Measurements from ENCODE around the gene CACNB2. TPM values are rescaled to one million over a fixed set of nuclear protein-coding genes. Genes with fewer than 3 reads are reported as not detected.
"Not testable (repeated sequence)": the region's sequence is repeated elsewhere in the genome, so short reads cannot be mapped to it uniquely, and the experiment has no call there.

Gene CACNB2
- total RNA-seq, 1 donor from 2014 or later, result 0.43 TPM

DNA sequence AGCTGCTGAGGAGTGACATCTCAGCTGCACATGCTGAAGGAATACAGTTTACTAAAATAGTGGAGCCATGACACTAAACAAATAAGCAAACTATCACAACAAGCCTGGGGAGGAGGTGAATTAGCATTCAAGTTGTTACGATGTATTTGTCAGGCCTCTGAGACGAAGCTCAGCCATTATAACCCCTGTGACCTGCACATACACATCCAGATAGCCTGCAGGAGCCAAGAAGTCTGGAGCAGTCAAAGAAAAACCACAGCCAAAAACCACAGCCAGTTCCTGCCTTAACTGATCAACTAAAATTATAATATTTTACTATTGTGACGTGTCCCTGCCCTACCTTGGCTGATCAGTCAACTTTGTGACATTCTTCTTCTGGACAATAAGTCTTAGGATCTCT is 442.6 kb downstream of the CACNB2 start:
- Mint-ChIP-seq H3K27me3 (ENCODE audit: unreplicated experiment) (no peaks in the 10 kb centered on the region), H3K4me1 (ENCODE audit: unreplicated experiment) (no peaks in the 10 kb centered on the region), H3K4me3 (ENCODE audit: unreplicated experiment) (no peak overlapping the region), H3K36me3 (ENCODE audit: unreplicated experiment) (peaks cover 41% of the 10 kb centered on the region), H3K27ac (ENCODE audit: unreplicated experiment) (no peak overlapping the region), H3K9me3 (ENCODE audit: unreplicated experiment) (peaks cover 6% of the 10 kb centered on the region)
- no peak for TF ChIP-seq CTCF (IDR thresholded peaks at IDR 0.05)
- DNase-seq (ENCODE audit: extremely low spot score, unreplicated experiment), result no peak

GRCh38 chr10:18583575-18584270 is 443.5 kb downstream of the CACNB2 start:
- H3K27me3 Mint-ChIP-seq (ENCODE audit: unreplicated experiment), result no peaks in the 10 kb centered on the region
- H3K4me3 Mint-ChIP-seq (ENCODE audit: unreplicated experiment), result no peak overlapping the region
- H3K27ac Mint-ChIP-seq (ENCODE audit: unreplicated experiment), result no peak overlapping the region
- DNase-seq (ENCODE audit: extremely low spot score, unreplicated experiment), result no peak
- peak; percentile 32 for TF ChIP-seq CTCF (IDR thresholded peaks at IDR 0.05)
- no peaks in the 10 kb centered on the region for H3K4me1 Mint-ChIP-seq (ENCODE audit: unreplicated experiment)
- peaks cover 36% of the 10 kb centered on the region for H3K36me3 Mint-ChIP-seq (ENCODE audit: unreplicated experiment)
- H3K9me3 Mint-ChIP-seq (ENCODE audit: unreplicated experiment), result peaks cover 1% of the 10 kb centered on the region

DNA sequence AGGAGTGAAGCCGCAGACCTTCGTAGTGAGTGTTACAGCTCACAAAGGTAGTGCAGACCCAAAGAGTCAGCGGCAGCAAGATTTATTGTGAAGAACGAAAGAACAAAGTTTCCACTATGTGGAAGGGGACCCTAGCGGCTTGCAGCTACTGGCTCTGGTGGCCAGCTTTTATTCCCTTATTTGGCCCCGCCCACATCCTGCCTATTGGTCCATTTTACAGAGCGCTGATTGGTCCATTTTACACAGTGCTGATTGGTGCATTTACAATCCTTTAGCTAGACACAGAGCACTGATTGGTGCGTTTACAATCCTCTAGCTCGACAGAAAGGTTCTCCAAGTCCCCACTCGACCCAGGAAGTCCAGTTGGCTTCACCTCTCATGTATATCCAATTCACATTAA is 446.4 kb downstream of the CACNB2 start:
- H3K27ac Mint-ChIP-seq (ENCODE audit: unreplicated experiment); H3K27me3 Mint-ChIP-seq (ENCODE audit: unreplicated experiment): not testable (repeated sequence)
- peaks cover 29% of the 10 kb centered on the region for H3K36me3 Mint-ChIP-seq (ENCODE audit: unreplicated experiment)

DNA sequence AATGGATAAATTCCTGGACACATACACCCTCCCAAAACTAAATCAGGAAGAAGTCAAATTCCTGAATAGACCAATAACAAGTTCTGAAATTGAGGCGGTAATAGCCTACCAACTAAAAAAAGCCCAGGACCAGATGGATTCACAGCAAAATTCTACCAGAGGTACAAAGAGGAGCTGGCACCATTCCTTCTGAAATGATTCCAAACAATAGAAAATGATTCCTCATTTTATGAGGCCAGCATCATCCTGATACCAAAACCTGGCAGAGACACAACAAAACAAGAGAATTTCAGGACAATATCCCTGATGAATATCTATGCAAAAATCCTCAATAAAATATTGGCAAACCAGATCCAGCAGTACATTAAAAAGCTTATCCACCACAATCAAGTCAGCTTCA is 450.9 kb downstream of the CACNB2 start:
- H3K27me3 Mint-ChIP-seq (ENCODE audit: unreplicated experiment); H3K9me3 Mint-ChIP-seq (ENCODE audit: unreplicated experiment); H3K27ac Mint-ChIP-seq (ENCODE audit: unreplicated experiment); H3K4me3 Mint-ChIP-seq (ENCODE audit: unreplicated experiment); H3K4me1 Mint-ChIP-seq (ENCODE audit: unreplicated experiment); DNase-seq (ENCODE audit: extremely low spot score, unreplicated experiment): not testable (repeated sequence)
- H3K36me3 Mint-ChIP-seq (ENCODE audit: unreplicated experiment), result peaks cover 17% of the 10 kb centered on the region

More for the DNA sequence above, 446.4 kb downstream of the CACNB2 start:
- not testable (repeated sequence) for DNase-seq (ENCODE audit: extremely low spot score, unreplicated experiment); H3K9me3 Mint-ChIP-seq (ENCODE audit: unreplicated experiment); H3K4me1 Mint-ChIP-seq (ENCODE audit: unreplicated experiment); H3K4me3 Mint-ChIP-seq (ENCODE audit: unreplicated experiment)

Other genes with a start within 250 kb of the CACNB2 start
- not detected in 2 replicates for gene SLC39A12, start 188.5 kb upstream of the CACNB2 start, total RNA-seq